ENCODE measurements around the gene TRMT2A.

TRMT2A gene

GRCh38 chr22:20130731-20131596, 13.9 kb upstream of the TRMT2A start:
- peaks cover 8% of the 10 kb centered on the region; the same call in 1 of the 2 replicates for H4K20me1 ChIP-seq (ENCODE audit: insufficient read depth)
- H3K4me3 ChIP-seq (IDR thresholded peaks at IDR 0.05; ENCODE audit: insufficient read depth, low read depth, low read length) = no peak overlapping the region
- peaks cover 7% of the 10 kb centered on the region; the same call in 1 of the 2 replicates for H3K79me2 ChIP-seq (ENCODE audit: insufficient read depth, low read depth)
- H3K27me3 ChIP-seq (ENCODE audit: insufficient read depth, low read depth) = no peaks in the 10 kb centered on the region
- H3K4me1 ChIP-seq (ENCODE audit: low read depth, poor library complexity, severe bottlenecking) = peaks cover 17% of the 10 kb centered on the region
- no peaks in the 10 kb centered on the region; the same call in 1 of the 2 replicates for H3K36me3 ChIP-seq (ENCODE audit: insufficient read depth)
- H3K4me2 ChIP-seq = peak overlapping the region; percentile 63
- TF ChIP-seq, protein P1, sequence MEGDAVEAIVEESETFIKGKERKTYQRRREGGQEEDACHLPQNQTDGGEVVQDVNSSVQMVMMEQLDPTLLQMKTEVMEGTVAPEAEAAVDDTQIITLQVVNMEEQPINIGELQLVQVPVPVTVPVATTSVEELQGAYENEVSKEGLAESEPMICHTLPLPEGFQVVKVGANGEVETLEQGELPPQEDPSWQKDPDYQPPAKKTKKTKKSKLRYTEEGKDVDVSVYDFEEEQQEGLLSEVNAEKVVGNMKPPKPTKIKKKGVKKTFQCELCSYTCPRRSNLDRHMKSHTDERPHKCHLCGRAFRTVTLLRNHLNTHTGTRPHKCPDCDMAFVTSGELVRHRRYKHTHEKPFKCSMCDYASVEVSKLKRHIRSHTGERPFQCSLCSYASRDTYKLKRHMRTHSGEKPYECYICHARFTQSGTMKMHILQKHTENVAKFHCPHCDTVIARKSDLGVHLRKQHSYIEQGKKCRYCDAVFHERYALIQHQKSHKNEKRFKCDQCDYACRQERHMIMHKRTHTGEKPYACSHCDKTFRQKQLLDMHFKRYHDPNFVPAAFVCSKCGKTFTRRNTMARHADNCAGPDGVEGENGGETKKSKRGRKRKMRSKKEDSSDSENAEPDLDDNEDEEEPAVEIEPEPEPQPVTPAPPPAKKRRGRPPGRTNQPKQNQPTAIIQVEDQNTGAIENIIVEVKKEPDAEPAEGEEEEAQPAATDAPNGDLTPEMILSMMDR (conservative IDR thresholded peaks at IDR 0.05; ENCODE audit: low read depth, low read length) = no peak
- peak overlapping the region; percentile 59 for H2AFZ ChIP-seq (ENCODE audit: low read depth)
- H3K27ac ChIP-seq = no peak overlapping the region
- peak overlapping the region; percentile 15; the same call in 1 of the 2 replicates for H3K9ac ChIP-seq

DNA sequence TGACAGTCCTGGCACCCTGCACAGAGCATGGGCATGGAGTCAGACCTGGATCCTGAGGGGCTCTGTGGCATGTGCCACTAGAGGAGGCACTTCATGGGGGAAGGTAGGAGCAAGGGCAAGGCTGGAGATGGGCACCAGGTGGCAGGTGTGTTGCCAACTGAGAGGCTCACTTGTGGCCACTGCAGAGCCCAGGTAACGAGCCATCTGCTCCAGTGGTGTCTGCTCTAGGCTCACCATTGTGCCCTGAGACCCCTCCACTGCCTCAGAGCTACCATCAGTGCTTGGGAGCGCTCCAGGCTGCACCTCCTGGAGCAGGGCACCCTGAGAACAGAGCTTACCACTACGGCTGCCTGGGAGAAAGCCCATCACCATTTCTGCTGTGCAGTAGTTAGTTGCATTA, 13.3 kb upstream of the TRMT2A start:
- no peak overlapping the region for H2AFZ ChIP-seq (ENCODE audit: low read depth)
- H3K4me3 ChIP-seq (IDR thresholded peaks at IDR 0.05; ENCODE audit: insufficient read depth, low read depth, low read length) = no peak overlapping the region
- TF ChIP-seq, protein P1 (conservative IDR thresholded peaks at IDR 0.05; ENCODE audit: low read depth, low read length) = no peak

GRCh38 chr22:20129747-20130014, 12.7 kb upstream of the TRMT2A start:
- Histone ChIP-seq H3K27me3 (ENCODE audit: insufficient read depth, low read depth) (no peaks in the 10 kb centered on the region), H3K27ac (no peak overlapping the region), H3K79me2 (ENCODE audit: insufficient read depth, low read depth) (peaks cover 7% of the 10 kb centered on the region; the same call in 1 of the 2 replicates), H3K4me2 (no peak overlapping the region), H3K4me3 (IDR thresholded peaks at IDR 0.05; ENCODE audit: insufficient read depth, low read depth, low read length) (no peak overlapping the region), H3K36me3 (ENCODE audit: insufficient read depth) (no peaks in the 10 kb centered on the region; the same call in 1 of the 2 replicates), H4K20me1 (ENCODE audit: insufficient read depth) (peaks cover 8% of the 10 kb centered on the region; the same call in 1 of the 2 replicates), H3K9ac (no peak overlapping the region), H3K4me1 (ENCODE audit: low read depth, poor library complexity, severe bottlenecking) (peaks cover 17% of the 10 kb centered on the region), H2AFZ (ENCODE audit: low read depth) (no peak overlapping the region)
- TF ChIP-seq, protein P1 (conservative IDR thresholded peaks at IDR 0.05; ENCODE audit: low read depth, low read length) = no peak

More for the DNA sequence above, 13.3 kb upstream of the TRMT2A start:
- H4K20me1 ChIP-seq (ENCODE audit: insufficient read depth) = peaks cover 8% of the 10 kb centered on the region; the same call in 1 of the 2 replicates
- no peaks in the 10 kb centered on the region for H3K27me3 ChIP-seq (ENCODE audit: insufficient read depth, low read depth)
- peaks cover 17% of the 10 kb centered on the region for H3K4me1 ChIP-seq (ENCODE audit: low read depth, poor library complexity, severe bottlenecking)
- H3K79me2 ChIP-seq (ENCODE audit: insufficient read depth, low read depth) = peaks cover 7% of the 10 kb centered on the region; the same call in 1 of the 2 replicates
- H3K9ac ChIP-seq = no peak overlapping the region
- H3K27ac ChIP-seq = no peak overlapping the region
- no peaks in the 10 kb centered on the region; the same call in 1 of the 2 replicates for H3K36me3 ChIP-seq (ENCODE audit: insufficient read depth)
- no peak overlapping the region; the same call in 1 of the 2 replicates for H3K4me2 ChIP-seq

DNA sequence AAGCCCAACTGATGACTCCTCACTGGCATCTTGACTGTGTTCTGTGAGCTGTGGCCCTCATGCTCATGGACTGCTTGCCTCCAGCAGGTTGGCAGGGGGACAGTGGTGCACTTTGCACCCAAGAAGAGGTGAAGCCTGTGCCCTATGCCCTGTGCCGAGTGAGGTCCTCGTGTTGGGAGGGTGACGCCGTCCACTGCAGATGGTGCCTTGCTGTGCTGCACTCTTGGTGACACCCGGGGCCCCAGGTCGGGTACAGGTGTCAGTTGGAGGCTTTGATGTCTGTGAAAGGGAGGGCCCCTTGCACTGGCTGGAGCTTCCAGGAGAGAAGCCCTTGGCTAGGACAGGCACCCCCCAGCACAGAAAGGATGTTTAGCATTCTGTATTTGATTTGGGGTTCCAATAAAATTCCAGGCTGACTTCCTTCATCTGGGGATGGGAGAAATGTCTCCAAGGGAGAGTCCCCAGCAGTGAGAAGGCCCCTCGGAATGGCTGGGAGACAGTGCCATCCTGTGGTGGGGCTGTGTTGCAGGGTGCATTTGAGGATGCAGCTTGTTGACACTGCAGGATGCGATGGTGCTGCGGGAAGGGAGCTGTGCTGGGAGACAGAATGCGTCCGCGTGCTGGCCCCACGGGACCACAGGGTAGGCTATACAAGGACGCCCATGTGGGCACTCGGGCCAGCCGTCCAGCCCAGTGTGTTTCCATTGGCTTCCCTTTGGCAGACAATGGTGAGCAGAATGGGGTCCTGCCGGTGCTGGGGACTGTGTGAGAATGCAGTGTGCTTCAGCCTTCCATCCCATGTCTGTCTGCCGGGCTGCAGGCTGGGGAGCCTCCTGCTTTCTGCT, 12.1 kb upstream of the TRMT2A start:
- Histone ChIP-seq H3K27ac (no peak overlapping the region), H3K4me2 (no peak overlapping the region), H3K36me3 (ENCODE audit: insufficient read depth) (no peaks in the 10 kb centered on the region; the same call in 1 of the 2 replicates), H3K27me3 (ENCODE audit: insufficient read depth, low read depth) (no peaks in the 10 kb centered on the region), H3K9ac (no peak overlapping the region), H3K4me1 (ENCODE audit: low read depth, poor library complexity, severe bottlenecking) (peaks cover 17% of the 10 kb centered on the region), H4K20me1 (ENCODE audit: insufficient read depth) (peaks cover 8% of the 10 kb centered on the region; the same call in 1 of the 2 replicates), H3K79me2 (ENCODE audit: insufficient read depth, low read depth) (peaks cover 7% of the 10 kb centered on the region; the same call in 1 of the 2 replicates), H3K4me3 (IDR thresholded peaks at IDR 0.05; ENCODE audit: insufficient read depth, low read depth, low read length) (no peak overlapping the region), H2AFZ (ENCODE audit: low read depth) (no peak overlapping the region)
- TF ChIP-seq, protein P1 (conservative IDR thresholded peaks at IDR 0.05; ENCODE audit: low read depth, low read length) = peak; percentile 55

Data from KMS-11 (cell line).